H1 (cell line): ENCODE results near the gene RANBP17. TPM values are rescaled to one million over a fixed set of nuclear protein-coding genes. Genes with fewer than 3 reads are reported as not detected.

Experiments
- CTCF ChIA-PET: fragments of 300-600 bp; sonication (Branson Sonifier 250); formaldehyde crosslinking; loops from one replicate; lab custom pipeline; 2021; ENCODE audit not compliant: partially characterized antibody; lab: Charles Lee
- POLR2A ChIA-PET: fragments of 300-600 bp; sonication (Branson Sonifier 250); formaldehyde crosslinking; loops from one replicate; lab custom pipeline; 2021; ENCODE audit warnings: inconsistent platforms; ENCODE audit not compliant: partially characterized antibody; lab: Charles Lee
- DNase-seq, 2 experiments: peaks; one replicate each; pipeline versions ENCODE4 v3.0.0 to v3.0.0-alpha.2; 2010 to 2022; ENCODE audit warnings: low spot score in 2 of 2, low read depth in 1 of 2, mixed read lengths in 1 of 2
- FAIRE-seq: peaks from 2 replicates; lab custom pipeline; 2011; peaks lifted over from hg19 to GRCh38; lab: Jason Lieb, UNC
- H2AFZ ChIP-seq: 2 replicates; pipeline ENCODE4 v1.8.1; 2012; ENCODE audit warnings: low read length, inconsistent platforms
- H2AK5ac ChIP-seq: 2 replicates; pipeline ENCODE4 v1.6.1; 2013; ENCODE audit warnings: low read depth, low read length
- H2BK120ac ChIP-seq: replicated peaks from 2 replicates; pipeline ENCODE3; 2013; ENCODE audit warnings: low read depth, low read length, inconsistent platforms
- H2BK12ac ChIP-seq: 2 replicates; pipeline ENCODE4 v1.6.1; 2013; ENCODE audit warnings: low read depth, low read length
- H2BK15ac ChIP-seq: 2 replicates; pipeline ENCODE4 v1.6.1; 2013; ENCODE audit warnings: low read length
- H2BK20ac ChIP-seq: 2 replicates; pipeline ENCODE4 v1.6.1; 2013; ENCODE audit warnings: low read length
- H2BK5ac ChIP-seq: 2 replicates; pipeline ENCODE4 v1.6.1; 2013; ENCODE audit warnings: low read depth, low read length
- H3K14ac ChIP-seq: 2 replicates; pipeline ENCODE4 v1.6.1; 2013; ENCODE audit warnings: inconsistent platforms; ENCODE audit not compliant: insufficient read length
- H3K18ac ChIP-seq: 2 replicates; pipeline ENCODE4 v1.6.1; 2013; ENCODE audit warnings: low read length; ENCODE audit errors: extremely low read depth
- H3K23ac ChIP-seq: 2 replicates; pipeline ENCODE4 v1.6.1; 2013; ENCODE audit warnings: inconsistent platforms; ENCODE audit not compliant: insufficient read length
- H3K23me2 ChIP-seq: 2 replicates; pipeline ENCODE4 v1.6.1; 2013; ENCODE audit warnings: low read depth, low read length
- H3K27ac ChIP-seq: 2 replicates; pipeline ENCODE4 v1.6.1; 2011; ENCODE audit warnings: low read depth, low read length, inconsistent platforms
- H3K27me3 ChIP-seq, 4 experiments: replicated peaks in 1 of 4; 1 replicate in 1 of 4; 2 replicates in 3 of 4; pipeline versions ENCODE4 v1.6.1 to v1.8.1; 2011 to 2013; ENCODE audit warnings: low read length in 3 of 4, mild to moderate bottlenecking in 3 of 4, inconsistent platforms in 2 of 4, mixed read lengths in 2 of 4, moderate library complexity in 1 of 4; ENCODE audit not compliant: control insufficient read depth in 3 of 4, insufficient read depth in 3 of 4; ENCODE audit errors: extremely low read depth in 1 of 4
- H3K36me3 ChIP-seq, 4 experiments: 2 replicates each; pipeline versions ENCODE4 v1.6.1 to v1.8.1; 2011 to 2013; ENCODE audit warnings: mild to moderate bottlenecking in 4 of 4, low read length in 3 of 4, moderate library complexity in 2 of 4, control low read depth in 1 of 4, inconsistent platforms in 1 of 4; ENCODE audit not compliant: insufficient read depth in 4 of 4, control insufficient read depth in 2 of 4
- H3K4ac ChIP-seq: replicated peaks from 2 replicates; pipeline ENCODE3; 2013; ENCODE audit warnings: low read length, low read depth, mixed read lengths, inconsistent platforms; ENCODE audit not compliant: insufficient read length
- H3K4me1 ChIP-seq, 4 experiments: replicated peaks in 1 of 4; 1 replicate in 1 of 4; 2 replicates in 3 of 4; pipeline versions ENCODE4 v1.6.1 to v1.8.1; 2011 to 2013; ENCODE audit warnings: low read length in 3 of 4, inconsistent platforms in 2 of 4, mixed read lengths in 1 of 4; ENCODE audit not compliant: insufficient read depth in 4 of 4, control insufficient read depth in 3 of 4
- H3K4me2 ChIP-seq, 2 experiments: 2 replicates each; pipeline versions ENCODE4 v1.6.1 to v1.8.1; 2011 to 2013; ENCODE audit warnings: low read depth in 2 of 2, low read length in 2 of 2, control low read depth in 1 of 2, inconsistent platforms in 1 of 2, mild to moderate bottlenecking in 1 of 2; ENCODE audit not compliant: insufficient read depth in 1 of 2
- H3K4me3 ChIP-seq, 4 experiments: fragments of 200-600, 300-600 bp in 1 of 4; sonication (generic), shearing (Covaris generic), sonication (Bioruptor Twin) in 1 of 4; 2 replicates each; pipeline versions ENCODE4 v1.5.1 to v1.8.1; 2011 to 2016; ENCODE audit warnings: low read length in 4 of 4, low read depth in 3 of 4, control low read depth in 2 of 4, inconsistent platforms in 2 of 4, mild to moderate bottlenecking in 2 of 4, mixed read lengths in 1 of 4, moderate library complexity in 1 of 4; ENCODE audit not compliant: insufficient read depth in 2 of 4; ENCODE audit errors: extremely low read depth in 1 of 4
- H3K56ac ChIP-seq: replicated peaks from 2 replicates; pipeline ENCODE3; 2013; ENCODE audit warnings: low read depth, mild to moderate bottlenecking, mixed read lengths, low read length, inconsistent platforms; ENCODE audit not compliant: insufficient read length
- H3K79me1 ChIP-seq: 2 replicates; pipeline ENCODE4 v1.6.1; 2013; ENCODE audit warnings: low read depth, low read length, control low read depth
- H3K79me2 ChIP-seq, 2 experiments: 2 replicates each; pipeline versions ENCODE4 v1.6.1 to v1.8.1; 2012 to 2013; ENCODE audit warnings: low read length in 2 of 2, mild to moderate bottlenecking in 2 of 2, inconsistent platforms in 1 of 2; ENCODE audit not compliant: insufficient read depth in 2 of 2, control insufficient read depth in 1 of 2
- H3K9ac ChIP-seq, 4 experiments: replicated peaks in 1 of 4; 1 replicate in 1 of 4; 2 replicates in 3 of 4; pipeline versions ENCODE4 v1.6.1 to v1.8.1; 2011 to 2013; ENCODE audit warnings: low read depth in 3 of 4, low read length in 3 of 4, control low read depth in 2 of 4, mild to moderate bottlenecking in 2 of 4, moderate library complexity in 2 of 4, inconsistent platforms in 1 of 4; ENCODE audit errors: extremely low read depth in 1 of 4
- H3K9me3 ChIP-seq, 2 experiments: 2 replicates each; pipeline versions ENCODE4 v1.6.1 to v1.8.1; 2012 to 2013; ENCODE audit warnings: mild to moderate bottlenecking in 2 of 2, moderate library complexity in 2 of 2, control low read depth in 1 of 2, inconsistent platforms in 1 of 2, low read depth in 1 of 2, low read length in 1 of 2, mixed read lengths in 1 of 2; ENCODE audit not compliant: insufficient read depth in 2 of 2
- H4K20me1 ChIP-seq, 2 experiments: replicated peaks in 1 of 2; 2 replicates each; pipeline versions ENCODE3 to v1.8.1; 2011 to 2013; ENCODE audit warnings: inconsistent platforms in 2 of 2, low read length in 2 of 2, mild to moderate bottlenecking in 1 of 2; ENCODE audit not compliant: insufficient read depth in 2 of 2, control insufficient read depth in 1 of 2
- H4K5ac ChIP-seq: 2 replicates; pipeline ENCODE4 v1.6.1; 2013; ENCODE audit warnings: low read length, low read depth, mixed read lengths, inconsistent platforms; ENCODE audit not compliant: insufficient read length
- H4K8ac ChIP-seq: 2 replicates; pipeline ENCODE4 v1.8.0; 2013; ENCODE audit warnings: mild to moderate bottlenecking, moderate library complexity, low read length, inconsistent platforms; ENCODE audit not compliant: insufficient read depth; ENCODE audit errors: extremely low read depth
- H4K91ac ChIP-seq: replicated peaks from 2 replicates; pipeline ENCODE3; 2013; ENCODE audit warnings: low read length, mixed read lengths, inconsistent platforms; ENCODE audit not compliant: insufficient read length
- CBX8 ChIP-seq: fragments of 300-800, 300-1000 bp; sonication (generic); IDR thresholded peaks from 2 replicates; pipeline ENCODE4 v1.7.1; 2016; ENCODE audit warnings: low read depth, low read length, borderline replicate concordance
- CTCF ChIP-seq, 3 experiments: IDR thresholded peaks; 1 replicate in 2 of 3; 2 replicates in 1 of 3; pipeline versions ENCODE4 v1.5.1 to v1.6.1; 2011; ENCODE audit warnings: low read length in 3 of 3, mild to moderate bottlenecking in 3 of 3, inconsistent platforms in 2 of 3, low read depth in 1 of 3, moderate library complexity in 1 of 3; ENCODE audit not compliant: insufficient read depth in 1 of 3; ENCODE audit errors: control extremely low read depth in 1 of 3
- GTF2F1 ChIP-seq: IDR thresholded peaks from 2 replicates; pipeline ENCODE4 v1.6.1; 2012; ENCODE audit warnings: low read depth, low read length, improper control_type of control experiment, borderline replicate concordance
- HDAC6 ChIP-seq: IDR thresholded peaks from one replicate; pipeline ENCODE4 v1.7.1; 2012; ENCODE audit warnings: low read depth, mild to moderate bottlenecking, inconsistent platforms, low read length, moderate library complexity
- SIN3A ChIP-seq, 2 experiments: IDR thresholded peaks in 1 of 2; conservative IDR thresholded peaks in 1 of 2; 2 replicates each; pipeline ENCODE4 v1.6.1; 2011 to 2012; ENCODE audit warnings: low read length in 2 of 2, improper control_type of control experiment in 1 of 2, low read depth in 1 of 2, mild to moderate bottlenecking in 1 of 2
- SP1 ChIP-seq: IDR thresholded peaks from 2 replicates; pipeline ENCODE4 v1.6.1; 2011; ENCODE audit warnings: low read depth, low read length
- TBP ChIP-seq: IDR thresholded peaks from 2 replicates; pipeline ENCODE4 v1.6.1; 2011; ENCODE audit warnings: low read depth, low read length, improper control_type of control experiment
- YY1 ChIP-seq: IDR thresholded peaks from 2 replicates; pipeline ENCODE4 v1.6.1; 2011; ENCODE audit warnings: low read depth, mild to moderate bottlenecking, low read length
- whole genome bisulfite sequencing, 2 experiments: shearing (Covaris generic) in 1 of 2; methylation state at CpG; one replicate each; pipeline versions ENCODE4 v1.1.6 to v1.1.7; 2013 to 2015; ENCODE audit warnings: low lambda C conversion rate in 2 of 2, mixed read lengths in 2 of 2, inconsistent platforms in 1 of 2, low coverage in 1 of 2, missing lambda C conversion rate in 1 of 2; ENCODE audit not compliant: insufficient replicate concordance in 2 of 2, insufficient coverage in 1 of 2, insufficient read length in 1 of 2; ENCODE audit errors: extremely low coverage in 1 of 2, missing lambda C conversion rate in 1 of 2; 5-methylcytosine and 5-hydroxymethylcytosine counted together
- polyA plus RNA-seq, 7 experiments: library from polyadenylated mRNA; depleted of rRNA in 3 of 7; stranded (reverse) in 5 of 7; unstranded in 2 of 7; fragments of >200 nt in 5 of 7; fragments of 200-250 nt in 2 of 7; gene quantifications; 1 replicate in 5 of 7; 2 replicates in 1 of 7; 4 replicates in 1 of 7; pipeline versions ENCODE4 v1.2.1 to v1.2.3, GENCODE V29; 2011 to 2013; ENCODE audit warnings: missing spikeins in 2 of 7, mixed read lengths in 2 of 7
- total RNA-seq: library from RNA; stranded (reverse); fragmentation: NEBNext Ultra II Directional; extraction: Animal tissue kit (Norgen Biotek cat#: 25700); gene quantifications from 2 replicates; pipeline ENCODE4 v1.2.1, GENCODE V29; 2021

The RANBP17 gene
- total and polyA plus RNA-seq, 2 of the 8 experiments (the other 6 are each of a cell fraction or from before 2014, with no cell fraction given), result 8.6 to 21.3 TPM

DNA sequence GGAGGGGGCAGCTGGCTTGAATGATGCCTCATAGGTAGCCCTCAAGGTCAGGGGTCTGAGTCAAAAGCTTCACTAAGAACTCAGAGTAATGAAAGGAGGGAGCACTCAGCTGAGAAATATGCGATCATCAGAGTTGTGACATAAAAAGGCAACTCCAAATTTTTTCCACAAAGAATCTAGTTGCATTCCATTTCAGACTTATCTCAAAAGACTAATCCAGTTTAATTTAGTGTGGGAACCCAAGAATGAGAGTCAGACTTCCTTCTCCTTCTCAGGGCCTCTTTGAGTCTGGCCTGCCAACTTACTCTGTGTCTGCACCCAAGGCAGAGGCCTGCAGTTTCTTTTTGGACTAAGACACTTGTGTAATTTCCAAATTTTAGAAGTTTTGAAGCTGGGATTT, 43.6 kb upstream of the RANBP17 start:
- Histone ChIP-seq H3K9ac (no peak overlapping the region), H3K56ac (no peak overlapping the region), H2BK120ac (no peak overlapping the region), H2BK12ac (no peak overlapping the region), H3K27ac (no peak overlapping the region), H3K4me2 (no peak overlapping the region), H3K4ac (no peak overlapping the region), H2AK5ac (no peak overlapping the region), H3K79me1 (no peaks in the 10 kb centered on the region), H4K91ac (no peak overlapping the region), H3K23ac (no peak overlapping the region), H3K4me1 (no peaks in the 10 kb centered on the region), H3K9me3 (no peaks in the 10 kb centered on the region), H4K8ac (no peak overlapping the region), H2BK5ac (no peak overlapping the region), H3K14ac (no peak overlapping the region), H3K18ac (no peak overlapping the region), H2BK20ac (no peak overlapping the region), H3K23me2 (no peaks in the 10 kb centered on the region), H3K79me2 (no peaks in the 10 kb centered on the region), H3K27me3 (no peaks in the 10 kb centered on the region), H2BK15ac (no peak overlapping the region), H3K36me3 (no peaks in the 10 kb centered on the region), H2AFZ (no peak overlapping the region), H3K4me3 (no peak overlapping the region), H4K5ac (no peak overlapping the region), H4K20me1 (no peaks in the 10 kb centered on the region)
- DNase-seq (no peak), FAIRE-seq (no peak)
- ChIA-PET POLR2A (no interaction called here), CTCF (no interaction called here)
- no peak for TF ChIP-seq TBP
- no peak for TF ChIP-seq SP1
- TF ChIP-seq CTCF (IDR thresholded peaks at IDR 0.05; ENCODE audit: control extremely low read depth in 1 of 3, insufficient read depth in 1 of 3, low read depth in 1 of 3, low read length in 3 of 3), result no peak
- no peak for TF ChIP-seq HDAC6
- no peak for TF ChIP-seq YY1
- no peak for TF ChIP-seq GTF2F1
- no peak for TF ChIP-seq SIN3A (conservative IDR thresholded peaks at IDR 0.05 in 1 of 2, IDR thresholded peaks at IDR 0.05 in 1 of 2; ENCODE audit: low read depth in 1 of 2, low read length in 2 of 2)
- no peak for TF ChIP-seq CBX8
- WGBS, 2 experiments, result 100% methylated on average over 1 of the region's 1 CpG; no CpG with 5 or more reads in 1 of the 2 experiments
